PC-9 (cell line): Measurements from ENCODE around the gene HLA-DOB. TPM values are rescaled to one million over a fixed set of nuclear protein-coding genes. Genes with fewer than 3 reads are reported as not detected.

ENCODE experiments used
- BruUV-seq: library from RNA; stranded (reverse); fragments of 400-500 nt; replicated peaks from 2 replicates; lab custom pipeline; 2021; lab: Mats Ljungman, UMichigan
- CTCF ChIA-PET: fragments of 300-600 bp; sonication (Branson Sonifier 250); formaldehyde crosslinking; loops from one replicate; lab custom pipeline; 2022; ENCODE audit warnings: antibody characterized with exemption; lab: Charles Lee
- POLR2A ChIA-PET: fragments of 300-600 bp; sonication (Branson Sonifier 250); formaldehyde crosslinking; loops from one replicate; lab custom pipeline; 2022; ENCODE audit warnings: antibody characterized with exemption; ENCODE audit not compliant: unreplicated experiment; lab: Charles Lee
- DNase-seq, 2 experiments: peaks; one replicate each; pipeline versions ENCODE4 v3.0.0 to v3.0.0-alpha.2; 2015 to 2022; ENCODE audit warnings: mixed read lengths in 1 of 2
- H2AFZ ChIP-seq: fragments of 200-600 bp; sonication (generic); 2 replicates; pipeline ENCODE4 v1.8.1; 2017; ENCODE audit warnings: antibody characterized with exemption
- H3F3A ChIP-seq: fragments of 200-600 bp; sonication (generic); 2 replicates; pipeline ENCODE4 v1.8.1; 2017; ENCODE audit warnings: antibody characterized with exemption, mild to moderate bottlenecking, low read depth; ENCODE audit not compliant: insufficient read depth
- H3K27ac ChIP-seq: fragments of 200-600 bp; sonication (generic); 2 replicates; pipeline ENCODE4 v1.6.1; 2016; ENCODE audit warnings: mixed run types
- H3K27me3 ChIP-seq: fragments of 200-600 bp; sonication (generic); 2 replicates; pipeline ENCODE4 v1.6.1; 2016; ENCODE audit warnings: low read depth, mixed run types; ENCODE audit not compliant: insufficient read depth
- H3K36me3 ChIP-seq: fragments of 200-600 bp; sonication (generic); 2 replicates; pipeline ENCODE4 v1.6.1; 2016; ENCODE audit warnings: low read depth, mixed run types
- H3K4me1 ChIP-seq: fragments of 200-600 bp; sonication (generic); replicated peaks from 2 replicates; pipeline ENCODE4 v1.6.1; 2016; ENCODE audit warnings: mixed run types; ENCODE audit not compliant: insufficient read depth
- H3K4me2 ChIP-seq: fragments of 200-600 bp; sonication (generic); 2 replicates; pipeline ENCODE4 v1.6.1; 2017; ENCODE audit warnings: mixed run types
- H3K4me3 ChIP-seq: fragments of 200-600 bp; sonication (generic); 2 replicates; pipeline ENCODE4 v1.6.1; 2016; ENCODE audit warnings: mixed run types
- H3K79me2 ChIP-seq: fragments of 200-600 bp; sonication (generic); 2 replicates; pipeline ENCODE4 v1.6.1; 2017; ENCODE audit warnings: low read depth, mixed run types
- H3K9me2 ChIP-seq: fragments of 200-600 bp; sonication (generic); 2 replicates; pipeline ENCODE4 v1.8.1; 2017; ENCODE audit warnings: mild to moderate bottlenecking; ENCODE audit not compliant: insufficient read depth
- H3K9me3 ChIP-seq: fragments of 200-600 bp; sonication (generic); 2 replicates; pipeline ENCODE4 v1.8.1; 2016; ENCODE audit warnings: low read depth; ENCODE audit not compliant: insufficient read depth
- H4K20me1 ChIP-seq: fragments of 200-600 bp; sonication (generic); 2 replicates; pipeline ENCODE4 v1.8.1; 2017; ENCODE audit not compliant: insufficient read depth
- CTCF ChIP-seq: fragments of 200-600 bp; sonication (generic); conservative IDR thresholded peaks from 2 replicates; pipeline ENCODE4 v1.6.1; 2017; ENCODE audit warnings: mixed run types, antibody characterized with exemption, mild to moderate bottlenecking, moderate library complexity
- EZH2 ChIP-seq: fragments of 200-600 bp; sonication (generic); IDR thresholded peaks from 2 replicates; pipeline ENCODE4 v1.8.0; 2017; ENCODE audit warnings: antibody characterized with exemption, low read depth
- intact Hi-C: fragments of 100-400 bp; cut with micrococcal nuclease; formaldehyde crosslinking; loops from one replicate; pipeline ENCODE4 v1.10.0; 2022; ENCODE audit not compliant: unreplicated experiment
- total RNA-seq: library from RNA; stranded (reverse); gene quantifications from 2 replicates; pipeline ENCODE4 v1.2.3, GENCODE V29; 2021

HLA-DOB gene
- total RNA-seq, 1 experiment from 2014 or later = 3.4 TPM

GRCh38 chr6:32847795-32848194 is 31.0 kb upstream of the HLA-DOB start:
- TF ChIP-seq EZH2 (no peak), CTCF (no peak)
- intact Hi-C loops = loop anchor here (10.0 kb wide), 1 partner anchor 857 kb away; no protein-coding TSS in a partner anchor
- H3K4me2 ChIP-seq = no peak overlapping the region
- H3K4me1 ChIP-seq = peaks cover 14% of the 10 kb centered on the region
- no peaks in the 10 kb centered on the region for H3K9me3 ChIP-seq
- no peak overlapping the region for H3K4me3 ChIP-seq
- no peaks in the 10 kb centered on the region for H3K79me2 ChIP-seq
- BruUV-seq = no TSS peak
- no peaks in the 10 kb centered on the region for H3K27me3 ChIP-seq
- ChIA-PET CTCF (no interaction called here), POLR2A (no interaction called here)
- H3K27ac ChIP-seq = no peak overlapping the region
- no peaks in the 10 kb centered on the region for H4K20me1 ChIP-seq
- H3K36me3 ChIP-seq = no peaks in the 10 kb centered on the region
- H3K9me2 ChIP-seq = no peaks in the 10 kb centered on the region
- no peak overlapping the region for H2AFZ ChIP-seq
- DNase-seq = no peak
- no peaks in the 10 kb centered on the region for H3F3A ChIP-seq

GRCh38 chr6:32847004-32847403 is 30.2 kb upstream of the HLA-DOB start:
- Histone ChIP-seq H3K9me3 (no peaks in the 10 kb centered on the region), H3K4me2 (no peak overlapping the region), H3K4me3 (no peak overlapping the region), H3K4me1 (peaks cover 7% of the 10 kb centered on the region), H3K27me3 (no peaks in the 10 kb centered on the region), H4K20me1 (no peaks in the 10 kb centered on the region), H3K36me3 (no peaks in the 10 kb centered on the region), H2AFZ (no peak overlapping the region), H3K27ac (no peak overlapping the region), H3K9me2 (no peaks in the 10 kb centered on the region), H3F3A (no peaks in the 10 kb centered on the region), H3K79me2 (no peaks in the 10 kb centered on the region)
- no TSS peak for BruUV-seq
- ChIA-PET CTCF (no interaction called here), POLR2A (no interaction called here)
- no peak for TF ChIP-seq EZH2
- no peak for TF ChIP-seq CTCF
- no peak for DNase-seq
- intact Hi-C loops = loop anchor here (10.0 kb wide), 1 partner anchor 858 kb away; no protein-coding TSS in a partner anchor

GRCh38 chr6:32845384-32845884 is 28.6 kb upstream of the HLA-DOB start:
- H3K4me2 ChIP-seq = 0 out of 2 replicates have a peak overlapping the region, but pooled peaks have one; percentile 85
- CTCF ChIA-PET = interaction anchor here (1.5 to 1.9 kb wide), 2 partner anchors 8 to 23 kb away, joined by 6 to 7 read pairs; partner anchors contain the start of genes PSMB9 and TAP1

More at GRCh38 chr6:32845384-32845884, 28.6 kb upstream of the HLA-DOB start:
- no peak overlapping the region for H3K4me3 ChIP-seq
- no peaks in the 10 kb centered on the region for H3K27me3 ChIP-seq
- POLR2A ChIA-PET = interaction anchor here (0.6 to 1.2 kb wide), 4 partner anchors 8 to 32 kb away, joined by 3 to 10 read pairs (median 3); partner anchors contain the start of genes PSMB9 and TAP1
- H3K79me2 ChIP-seq = no peaks in the 10 kb centered on the region
- no peak overlapping the region for H2AFZ ChIP-seq
- BruUV-seq = no TSS peak
- intact Hi-C loops = loop anchor here (2.0 to 10.0 kb wide), 2 partner anchors 125 to 859 kb away; no protein-coding TSS in a partner anchor
- no peaks in the 10 kb centered on the region for H3F3A ChIP-seq
- no peaks in the 10 kb centered on the region for H3K9me3 ChIP-seq
- no peaks in the 10 kb centered on the region for H4K20me1 ChIP-seq
- no peaks in the 10 kb centered on the region for H3K9me2 ChIP-seq
- H3K36me3 ChIP-seq = no peaks in the 10 kb centered on the region
- TF ChIP-seq EZH2 = no peak
- TF ChIP-seq CTCF = no peak
- peaks cover 6% of the 10 kb centered on the region; the same call in 1 of the 2 replicates for H3K4me1 ChIP-seq
- H3K27ac ChIP-seq = no peak overlapping the region
- no peak for DNase-seq
